Measurements from ENCODE around the gene YIPF1.

YIPF1 gene

GRCh38 chr1:53889304-53890298 is at the start of gene YIPF1:
TSS of gene YIPF1 (minus strand) at chr1:53889797. CDS start at chr1:53888937, 860 bp downstream.
- FAIRE-seq, result no peak

GRCh38 chr1:53938136-53938830 is 48.7 kb upstream of the YIPF1 start:
- no peak for FAIRE-seq

- no peak for FAIRE-seq
These were observed 46.8 kb upstream of the YIPF1 start for GRCh38 chr1:53936430-53936829.

GRCh38 chr1:53934170-53934765 is 44.7 kb upstream of the YIPF1 start:
- no peak for FAIRE-seq

GRCh38 chr1:53931523-53931922 is 41.9 kb upstream of the YIPF1 start:
- peak; percentile 14 for FAIRE-seq

GRCh38 chr1:53930932-53931331 is 41.3 kb upstream of the YIPF1 start:
- no peak for FAIRE-seq

GRCh38 chr1:53929246-53929960 is 39.8 kb upstream of the YIPF1 start:
- no peak for FAIRE-seq

- no peak for FAIRE-seq
These were observed 37.8 kb upstream of the YIPF1 start for GRCh38 chr1:53927376-53927881.

- FAIRE-seq, result no peak
These were observed 30.1 kb upstream of the YIPF1 start for GRCh38 chr1:53919675-53920066.

- FAIRE-seq, result no peak
These were observed 28.7 kb upstream of the YIPF1 start for GRCh38 chr1:53918343-53918742.

GRCh38 chr1:53913352-53914033 is 23.9 kb upstream of the YIPF1 start:
- no peak for FAIRE-seq

GRCh38 chr1:53911442-53911841 is 21.8 kb upstream of the YIPF1 start:
- no peak for FAIRE-seq

GRCh38 chr1:53909946-53910345 is 20.3 kb upstream of the YIPF1 start:
- no peak for FAIRE-seq

GRCh38 chr1:53906121-53906520 is 16.5 kb upstream of the YIPF1 start:
- FAIRE-seq, result no peak

GRCh38 chr1:53905509-53905908 is 15.9 kb upstream of the YIPF1 start:
- FAIRE-seq, result no peak

GRCh38 chr1:53902235-53903138 is 12.9 kb upstream of the YIPF1 start:
- no peak for FAIRE-seq

GRCh38 chr1:53899708-53900107 is 10.1 kb upstream of the YIPF1 start:
- no peak for FAIRE-seq

GRCh38 chr1:53899206-53899628 is 9.6 kb upstream of the YIPF1 start:
- no peak for FAIRE-seq

GRCh38 chr1:53896635-53897229 is 7.1 kb upstream of the YIPF1 start:
- no peak for FAIRE-seq

- FAIRE-seq, result no peak
These were observed 5.8 kb upstream of the YIPF1 start for GRCh38 chr1:53895421-53895820.

Measured in colon (tissue), 2 donors.